NT2/D1 (cell line): ENCODE results near the gene C1orf174.

Source experiments
- DNase-seq: peaks from one replicate; pipeline ENCODE4 v3.0.0-alpha.2; 2011; ENCODE audit warnings: low read depth, low spot score
- H3K27me3 ChIP-seq: 2 replicates; pipeline ENCODE4 v1.6.0; 2011; ENCODE audit warnings: mild to moderate bottlenecking; ENCODE audit not compliant: insufficient read length, insufficient read depth
- H3K36me3 ChIP-seq: 2 replicates; pipeline ENCODE4 v1.6.1; 2011; ENCODE audit warnings: mild to moderate bottlenecking, low read length, mixed read lengths; ENCODE audit not compliant: insufficient read depth, insufficient read length
- H3K4me1 ChIP-seq: 2 replicates; pipeline ENCODE4 v1.5.1; 2011; ENCODE audit not compliant: insufficient read depth, insufficient read length
- H3K4me3 ChIP-seq: 2 replicates; pipeline ENCODE4 v1.5.1; 2011; ENCODE audit warnings: low read depth; ENCODE audit not compliant: insufficient read length
- H3K9ac ChIP-seq: 2 replicates; pipeline ENCODE4 v1.6.0; 2011; ENCODE audit warnings: low read depth; ENCODE audit not compliant: insufficient read length
- H3K9me3 ChIP-seq: 2 replicates; pipeline ENCODE4 v1.5.1; 2011; ENCODE audit warnings: mild to moderate bottlenecking, low read length; ENCODE audit not compliant: insufficient read depth
- SUZ12 ChIP-seq: IDR thresholded peaks from 2 replicates; pipeline ENCODE4 v1.6.1; 2011; ENCODE audit not compliant: insufficient read length, insufficient read depth; ENCODE audit errors: extremely low read depth
- YY1 ChIP-seq: IDR thresholded peaks from 2 replicates; pipeline ENCODE4 v1.6.1; 2011; ENCODE audit not compliant: insufficient read length, insufficient read depth
- ZNF274 ChIP-seq: IDR thresholded peaks from 2 replicates; pipeline ENCODE4 v1.6.1; 2011; ENCODE audit warnings: mild to moderate bottlenecking, low read depth, low read length

Gene C1orf174

DNA sequence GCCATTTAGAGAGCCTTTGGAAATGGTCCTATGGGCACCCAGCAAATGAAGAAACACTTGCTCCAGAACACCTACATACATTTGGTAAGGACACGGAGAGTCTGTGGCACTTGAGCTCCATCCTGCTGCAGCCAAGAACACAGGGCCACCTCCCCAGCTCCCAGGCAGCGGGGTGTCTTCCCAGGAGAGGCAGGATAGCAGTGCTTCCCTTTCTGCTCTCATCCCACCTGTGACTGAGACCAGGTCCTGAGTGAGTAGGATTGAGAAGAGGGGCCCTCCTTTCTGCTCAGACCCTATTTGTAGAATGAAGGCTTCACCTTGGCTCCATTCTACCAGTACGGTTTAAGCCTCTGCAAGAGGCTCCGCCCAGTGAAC is 4.1 kb downstream of the C1orf174 start:
- TF ChIP-seq SUZ12 (no peak), ZNF274 (no peak), YY1 (no peak)
- Histone ChIP-seq H3K36me3 (peaks cover 36% of the 10 kb centered on the region), H3K27me3 (no peaks in the 10 kb centered on the region)

DNA sequence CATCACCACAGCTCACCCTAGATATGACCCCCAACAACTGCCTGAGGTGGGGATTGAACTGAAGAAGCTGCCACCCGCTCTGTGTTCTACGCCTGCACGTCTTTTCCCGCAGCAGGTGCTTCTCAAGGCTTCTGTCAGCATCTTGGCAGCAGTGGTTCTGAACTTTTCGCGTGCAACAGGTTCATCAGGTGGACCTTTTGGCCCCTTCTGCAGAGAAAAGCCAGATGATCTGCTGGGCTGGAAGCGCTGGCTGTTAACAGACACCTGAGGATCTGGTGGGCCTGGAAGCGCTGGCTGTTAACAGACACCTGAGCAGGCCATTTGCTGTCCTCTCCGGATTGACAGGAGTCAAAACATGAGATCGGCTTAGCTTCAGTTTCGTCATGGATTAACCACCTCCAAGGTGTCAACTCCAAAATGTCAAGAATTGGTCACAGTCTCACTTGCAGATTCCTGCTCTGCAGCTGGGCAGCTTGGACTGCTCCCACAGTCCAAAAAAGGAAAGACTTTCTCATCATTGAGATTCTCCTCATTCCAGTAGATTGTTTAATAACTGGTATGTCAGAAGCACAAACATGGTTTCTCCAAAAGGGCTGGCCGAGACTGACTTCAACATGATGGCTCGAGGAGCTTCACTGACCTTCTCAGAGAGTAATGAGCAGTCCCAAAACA is 4.7 kb downstream of the C1orf174 start:
- Histone ChIP-seq H3K4me3 (no peak overlapping the region), H3K9ac (no peak overlapping the region), H3K9me3 (peaks cover 8% of the 10 kb centered on the region; the same call in 1 of the 2 replicates), H3K27me3 (no peaks in the 10 kb centered on the region), H3K4me1 (no peaks in the 10 kb centered on the region), H3K36me3 (peaks cover 41% of the 10 kb centered on the region)
- DNase-seq: no peak
- no peak for TF ChIP-seq SUZ12
- no peak for TF ChIP-seq YY1
- no peak for TF ChIP-seq ZNF274

More for the DNA sequence above, 4.1 kb downstream of the C1orf174 start:
- H3K9ac ChIP-seq: no peak overlapping the region
- peaks cover 8% of the 10 kb centered on the region; the same call in 1 of the 2 replicates for H3K9me3 ChIP-seq
- no peak for DNase-seq
- no peaks in the 10 kb centered on the region for H3K4me1 ChIP-seq
- no peak overlapping the region for H3K4me3 ChIP-seq

GRCh38 chr1:3894626-3895278 is 5.3 kb downstream of the C1orf174 start:
- Histone ChIP-seq H3K27me3 (no peaks in the 10 kb centered on the region), H3K4me1 (no peaks in the 10 kb centered on the region), H3K4me3 (no peak overlapping the region), H3K9me3 (peaks cover 8% of the 10 kb centered on the region; the same call in 1 of the 2 replicates), H3K9ac (no peak overlapping the region), H3K36me3 (peaks cover 47% of the 10 kb centered on the region)
- TF ChIP-seq YY1 (no peak), SUZ12 (no peak), ZNF274 (no peak)
- no peak for DNase-seq

GRCh38 chr1:3893190-3893589 is 6.9 kb downstream of the C1orf174 start:
- no peak overlapping the region for H3K4me3 ChIP-seq
- H3K27me3 ChIP-seq: no peaks in the 10 kb centered on the region
- H3K9ac ChIP-seq: no peak overlapping the region
- no peak for TF ChIP-seq ZNF274
- TF ChIP-seq YY1: no peak
- TF ChIP-seq SUZ12: no peak
- DNase-seq: no peak
- peaks cover 59% of the 10 kb centered on the region for H3K36me3 ChIP-seq
- peaks cover 6% of the 10 kb centered on the region; the same call in 1 of the 2 replicates for H3K9me3 ChIP-seq
- H3K4me1 ChIP-seq: no peaks in the 10 kb centered on the region

DNA sequence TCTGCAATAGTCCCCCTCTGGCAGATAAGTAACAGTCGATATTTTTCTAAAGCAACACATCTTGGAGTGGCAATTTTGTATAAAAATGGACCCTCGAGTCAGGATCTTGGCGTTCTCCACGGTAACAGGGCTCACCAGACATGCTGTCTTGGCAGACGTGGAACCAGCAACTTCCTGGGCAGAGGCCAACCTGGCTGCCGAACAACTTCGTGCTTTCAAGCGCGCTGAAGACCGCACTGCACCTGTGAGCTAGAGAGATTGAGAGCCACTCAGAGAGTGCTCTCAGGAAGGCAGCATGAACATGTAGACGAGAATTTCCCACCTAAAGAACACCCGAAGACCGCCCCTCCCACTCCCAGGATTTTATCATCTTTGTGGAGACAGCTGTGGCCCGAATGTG is 7.3 kb downstream of the C1orf174 start:
- no peak overlapping the region for H3K4me3 ChIP-seq
- H3K4me1 ChIP-seq: no peaks in the 10 kb centered on the region
- H3K36me3 ChIP-seq: peaks cover 63% of the 10 kb centered on the region
- H3K27me3 ChIP-seq: no peaks in the 10 kb centered on the region
- TF ChIP-seq SUZ12 (no peak), YY1 (no peak), ZNF274 (no peak)
- no peak overlapping the region for H3K9ac ChIP-seq
- H3K9me3 ChIP-seq: peaks cover 2% of the 10 kb centered on the region; the same call in 1 of the 2 replicates
- DNase-seq: no peak

GRCh38 chr1:3891329-3891865 is 8.7 kb downstream of the C1orf174 start:
- Histone ChIP-seq H3K4me3 (no peak overlapping the region), H3K36me3 (peaks cover 67% of the 10 kb centered on the region), H3K9me3 (no peaks in the 10 kb centered on the region), H3K4me1 (no peaks in the 10 kb centered on the region), H3K9ac (no peak overlapping the region), H3K27me3 (no peaks in the 10 kb centered on the region)
- no peak for DNase-seq
- TF ChIP-seq SUZ12 (no peak), YY1 (no peak), ZNF274 (no peak)
